Stimulated activated CD4-positive, alpha-beta T cell treated with anti-CD3 and anti-CD28 coated beads, Interleukin-1b, Interleukin-23, amount 100 ng/mL, for 4 hours (primary cell): Measurements from ENCODE around the gene ZNF207.
"Not testable (repeated sequence)": the region's sequence is repeated elsewhere in the genome, so short reads cannot be mapped to it uniquely, and the experiment has no call there.

Experiments
- DNase-seq, 2 donors: peaks; one replicate each; pipeline ENCODE4 v3.0.0-alpha.2; 2020; ENCODE audit warnings: low read depth in 2 of 2

Gene ZNF207

GRCh38 chr17:32349854-32350665, at the start of gene ZNF207:
Gene ZNF207 (plus strand): TSS chr17:32350157. CDS start chr17:32350286, 129 bp downstream.
- peak; percentile 87 to 91 for DNase-seq

GRCh38 chr17:32302037-32302436, 47.9 kb upstream of the ZNF207 start:
- DNase-seq: no peak

- no peak for DNase-seq
Measured at GRCh38 chr17:32302860-32303649, 46.9 kb upstream of the ZNF207 start.

GRCh38 chr17:32303781-32304288, 46.1 kb upstream of the ZNF207 start:
- DNase-seq: no peak

GRCh38 chr17:32305049-32305448, 44.9 kb upstream of the ZNF207 start:
- no peak for DNase-seq

GRCh38 chr17:32307658-32308057, 42.3 kb upstream of the ZNF207 start:
- DNase-seq: no peak

GRCh38 chr17:32311028-32311536, 38.9 kb upstream of the ZNF207 start:
- no peak for DNase-seq

- no peak for DNase-seq
Measured at GRCh38 chr17:32314636-32315035, 35.3 kb upstream of the ZNF207 start.

- no peak for DNase-seq
Measured at GRCh38 chr17:32315171-32315570, 34.8 kb upstream of the ZNF207 start.

GRCh38 chr17:32316653-32317052, 33.3 kb upstream of the ZNF207 start:
- not testable (repeated sequence) for DNase-seq

GRCh38 chr17:32317353-32317752, 32.6 kb upstream of the ZNF207 start:
- no peak for DNase-seq

GRCh38 chr17:32318071-32318470, 31.9 kb upstream of the ZNF207 start:
- DNase-seq: no peak

- DNase-seq: peak; percentile 71 to 73
Measured at GRCh38 chr17:32319548-32319905, 30.4 kb upstream of the ZNF207 start.

GRCh38 chr17:32320080-32320479, 29.9 kb upstream of the ZNF207 start:
- DNase-seq: not testable (repeated sequence)

GRCh38 chr17:32320847-32321246, 29.1 kb upstream of the ZNF207 start:
- no peak for DNase-seq

- DNase-seq: no peak
Measured at GRCh38 chr17:32323046-32323445, 26.9 kb upstream of the ZNF207 start.

- peak in 1 of 2 donors; percentile 7 for DNase-seq
Measured at GRCh38 chr17:32323811-32324491, 26.0 kb upstream of the ZNF207 start.

- DNase-seq: no peak
Measured at GRCh38 chr17:32327911-32328310, 22.0 kb upstream of the ZNF207 start.

- DNase-seq: no peak
Measured at GRCh38 chr17:32330147-32330546, 19.8 kb upstream of the ZNF207 start.

- DNase-seq: no peak
Measured at GRCh38 chr17:32331243-32332040, 18.5 kb upstream of the ZNF207 start.

- no peak for DNase-seq
Measured at GRCh38 chr17:32333187-32333586, 16.8 kb upstream of the ZNF207 start.
